Fibroblast of pulmonary artery (primary cell): ENCODE results near the gene CACNA1G.
A peak's percentile ranks its signal among the peaks of the same experiment; 100 is the strongest.

Experiments
- DNase-seq: peaks from one replicate; pipeline ENCODE4 v3.0.0-alpha.2; 2010; ENCODE audit warnings: low read depth
- H3K4me3 ChIP-seq: replicated peaks from 2 replicates; pipeline ENCODE4 v1.5.1; 2011; ENCODE audit warnings: low read depth, mild to moderate bottlenecking, control low read depth, low read length, moderate library complexity
- TF ChIP-seq, protein P1 (sequence below): IDR thresholded peaks from 2 replicates; pipeline ENCODE4 v1.5.1; 2011; ENCODE audit warnings: mild to moderate bottlenecking, control low read depth, low read length, inconsistent platforms; ENCODE audit errors: missing control alignments

Gene CACNA1G

GRCh38 chr17:50629902-50630301, 69.4 kb downstream of the CACNA1G start:
- no peak for DNase-seq
- no peak overlapping the region for H3K4me3 ChIP-seq
- TF ChIP-seq, protein P1, sequence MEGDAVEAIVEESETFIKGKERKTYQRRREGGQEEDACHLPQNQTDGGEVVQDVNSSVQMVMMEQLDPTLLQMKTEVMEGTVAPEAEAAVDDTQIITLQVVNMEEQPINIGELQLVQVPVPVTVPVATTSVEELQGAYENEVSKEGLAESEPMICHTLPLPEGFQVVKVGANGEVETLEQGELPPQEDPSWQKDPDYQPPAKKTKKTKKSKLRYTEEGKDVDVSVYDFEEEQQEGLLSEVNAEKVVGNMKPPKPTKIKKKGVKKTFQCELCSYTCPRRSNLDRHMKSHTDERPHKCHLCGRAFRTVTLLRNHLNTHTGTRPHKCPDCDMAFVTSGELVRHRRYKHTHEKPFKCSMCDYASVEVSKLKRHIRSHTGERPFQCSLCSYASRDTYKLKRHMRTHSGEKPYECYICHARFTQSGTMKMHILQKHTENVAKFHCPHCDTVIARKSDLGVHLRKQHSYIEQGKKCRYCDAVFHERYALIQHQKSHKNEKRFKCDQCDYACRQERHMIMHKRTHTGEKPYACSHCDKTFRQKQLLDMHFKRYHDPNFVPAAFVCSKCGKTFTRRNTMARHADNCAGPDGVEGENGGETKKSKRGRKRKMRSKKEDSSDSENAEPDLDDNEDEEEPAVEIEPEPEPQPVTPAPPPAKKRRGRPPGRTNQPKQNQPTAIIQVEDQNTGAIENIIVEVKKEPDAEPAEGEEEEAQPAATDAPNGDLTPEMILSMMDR: no peak

GRCh38 chr17:50630524-50631194, 70.1 kb downstream of the CACNA1G start:
- no peak overlapping the region for H3K4me3 ChIP-seq
- DNase-seq: peak; percentile 29
- TF ChIP-seq, protein P1: peak; percentile 80

DNA sequence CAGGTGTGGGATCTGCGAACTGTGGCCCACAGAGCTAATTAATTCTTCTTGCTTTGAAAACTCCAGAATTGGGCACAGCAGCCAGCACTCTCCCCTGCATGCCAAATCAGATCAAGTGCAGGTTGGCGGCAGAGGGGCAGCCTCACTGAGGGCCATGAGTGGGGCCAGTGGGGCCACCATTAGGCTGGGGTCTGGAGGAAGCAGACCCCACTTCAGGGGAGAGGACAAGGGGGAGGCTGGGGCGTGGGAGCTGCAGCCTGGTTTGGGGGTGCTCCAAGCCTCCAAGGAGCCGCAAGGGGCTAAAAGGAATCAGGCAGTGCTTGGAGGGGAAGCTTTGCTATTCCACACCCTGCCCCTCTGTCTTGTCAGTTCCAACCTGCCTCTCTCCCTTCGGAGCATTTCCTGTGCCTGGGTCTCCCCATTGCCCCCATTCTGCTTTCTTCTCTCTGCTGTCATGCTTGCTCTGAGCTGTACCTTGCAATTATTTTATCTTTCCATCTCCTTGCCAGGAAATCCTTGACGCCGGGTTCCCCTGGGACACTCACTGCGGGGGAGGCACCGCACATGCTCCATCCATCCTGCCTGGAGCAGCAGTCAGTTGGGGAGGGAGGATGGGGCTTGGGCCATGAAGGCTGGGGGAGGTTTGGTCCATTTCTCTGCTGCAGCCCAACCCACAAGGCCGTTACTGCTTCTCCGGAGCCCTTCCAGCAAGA, 70.8 kb downstream of the CACNA1G start:
- DNase-seq: peak; percentile 31
- TF ChIP-seq, protein P1: no peak
- no peak overlapping the region for H3K4me3 ChIP-seq

DNA sequence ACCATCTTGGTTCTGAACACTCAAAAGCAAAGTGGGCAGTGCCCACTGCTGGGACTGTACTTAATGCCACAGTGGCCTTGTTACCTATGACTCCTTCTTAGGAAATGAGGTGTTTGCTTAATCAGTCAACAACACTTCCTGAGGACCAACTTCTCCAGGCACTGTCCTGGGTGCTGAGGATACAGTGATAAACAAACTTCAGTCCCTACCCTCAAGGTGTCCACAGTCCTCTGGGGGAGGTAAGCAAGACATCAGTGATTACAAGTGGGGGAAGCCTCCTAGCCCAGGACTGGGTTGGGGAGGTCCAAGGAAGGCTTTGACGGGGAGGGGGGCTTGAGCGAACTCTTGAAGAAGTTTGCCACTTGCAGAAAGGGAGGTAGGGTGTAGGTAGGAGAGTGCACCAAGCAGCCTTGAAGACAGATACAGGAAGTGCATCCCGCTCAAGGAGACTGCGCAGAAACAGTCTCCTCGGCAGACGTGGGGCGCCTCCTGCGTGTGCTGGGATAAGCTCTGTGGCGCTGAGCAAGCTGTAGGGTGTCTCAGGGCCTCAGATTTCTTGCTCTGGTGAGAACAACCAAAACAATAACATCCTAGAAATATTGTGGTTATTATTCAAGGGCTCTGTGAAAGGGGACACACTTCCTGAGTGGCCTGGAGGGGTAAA, 71.5 kb downstream of the CACNA1G start:
- H3K4me3 ChIP-seq: no peak overlapping the region
- DNase-seq: no peak
- TF ChIP-seq, protein P1: no peak

GRCh38 chr17:50632637-50633036, 72.1 kb downstream of the CACNA1G start:
- TF ChIP-seq, protein P1: no peak
- no peak overlapping the region for H3K4me3 ChIP-seq
- no peak for DNase-seq

DNA sequence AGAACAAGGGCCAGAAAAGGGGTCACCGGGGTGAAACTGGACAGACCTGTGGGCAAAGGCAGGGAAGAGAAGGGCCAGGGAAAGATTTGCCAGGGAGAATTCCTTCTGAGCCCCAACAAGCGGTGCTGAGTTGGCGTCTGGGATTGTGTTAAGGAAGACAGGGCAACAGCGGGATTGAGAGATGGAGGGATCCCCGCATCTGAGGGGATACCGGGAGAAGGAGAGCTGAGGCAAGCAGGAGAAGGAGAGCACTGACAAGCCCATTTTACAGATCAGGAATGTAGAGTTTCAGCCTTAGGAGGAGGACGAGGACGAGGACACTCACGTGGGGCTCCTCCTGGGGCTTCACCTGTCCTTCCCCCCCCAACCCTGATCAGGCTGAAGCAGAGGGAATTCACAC, 73.2 kb downstream of the CACNA1G start:
- H3K4me3 ChIP-seq: no peak overlapping the region
- DNase-seq: no peak
- TF ChIP-seq, protein P1: no peak
